Activated T-cell treated with anti-CD3 and anti-CD28 coated beads, Interleukin-2, amount 50 U/mL, for 24 hours (primary cell): Measurements from ENCODE around the gene CREBRF.

Experiments used
- DNase-seq: peaks from one replicate; pipeline ENCODE4 v3.0.0-alpha.2; 2020
- H3K27ac Mint-ChIP-seq: 2 replicates; pipeline ENCODE4 v1.8.0; 2020; ENCODE audit warnings: mild to moderate bottlenecking, mixed read lengths
- H3K27me3 Mint-ChIP-seq: 2 replicates; pipeline ENCODE4 v1.8.0; 2020; ENCODE audit warnings: mixed read lengths
- H3K36me3 Mint-ChIP-seq: 2 replicates; pipeline ENCODE4 v1.8.0; 2020; ENCODE audit warnings: low read depth, mixed read lengths
- H3K4me1 Mint-ChIP-seq: 2 replicates; pipeline ENCODE4 v1.8.0; 2020; ENCODE audit warnings: low read depth, mixed read lengths
- H3K4me3 Mint-ChIP-seq: 2 replicates; pipeline ENCODE4 v1.8.0; 2020; ENCODE audit warnings: mild to moderate bottlenecking, moderate library complexity, mixed read lengths
- H3K9me3 Mint-ChIP-seq: 2 replicates; pipeline ENCODE4 v1.8.0; 2020; ENCODE audit warnings: mixed read lengths

Gene CREBRF

GRCh38 chr5:173175523-173175922 is 119.4 kb downstream of the CREBRF start:
- DNase-seq, result no peak
- no peaks in the 10 kb centered on the region for H3K36me3 Mint-ChIP-seq
- H3K27ac Mint-ChIP-seq, result no peak overlapping the region
- no peak overlapping the region for H3K4me3 Mint-ChIP-seq
- no peaks in the 10 kb centered on the region for H3K27me3 Mint-ChIP-seq
- peaks cover 5% of the 10 kb centered on the region for H3K4me1 Mint-ChIP-seq
- no peaks in the 10 kb centered on the region for H3K9me3 Mint-ChIP-seq

- Mint-ChIP-seq H3K4me1 (peaks cover 5% of the 10 kb centered on the region), H3K36me3 (no peaks in the 10 kb centered on the region), H3K4me3 (no peak overlapping the region), H3K27ac (no peak overlapping the region), H3K9me3 (no peaks in the 10 kb centered on the region), H3K27me3 (no peaks in the 10 kb centered on the region)
- no peak for DNase-seq
Observed at GRCh38 chr5:173178369-173178910, 122.3 kb downstream of the CREBRF start.

GRCh38 chr5:173180331-173180730 is 124.2 kb downstream of the CREBRF start:
- peaks cover 5% of the 10 kb centered on the region for H3K4me1 Mint-ChIP-seq
- no peak for DNase-seq
- no peaks in the 10 kb centered on the region for H3K36me3 Mint-ChIP-seq
- H3K27ac Mint-ChIP-seq, result no peak overlapping the region
- no peaks in the 10 kb centered on the region for H3K27me3 Mint-ChIP-seq
- H3K9me3 Mint-ChIP-seq, result no peaks in the 10 kb centered on the region
- H3K4me3 Mint-ChIP-seq, result no peak overlapping the region

GRCh38 chr5:173187054-173187743 is 131.0 kb downstream of the CREBRF start:
- Mint-ChIP-seq H3K36me3 (no peaks in the 10 kb centered on the region), H3K4me3 (no peak overlapping the region), H3K27me3 (no peaks in the 10 kb centered on the region), H3K4me1 (no peaks in the 10 kb centered on the region), H3K27ac (no peak overlapping the region), H3K9me3 (no peaks in the 10 kb centered on the region)
- DNase-seq, result no peak

GRCh38 chr5:173188280-173188679 is 132.1 kb downstream of the CREBRF start:
- no peaks in the 10 kb centered on the region for H3K36me3 Mint-ChIP-seq
- no peaks in the 10 kb centered on the region for H3K27me3 Mint-ChIP-seq
- no peaks in the 10 kb centered on the region for H3K9me3 Mint-ChIP-seq
- H3K27ac Mint-ChIP-seq, result no peak overlapping the region
- no peaks in the 10 kb centered on the region for H3K4me1 Mint-ChIP-seq
- DNase-seq, result no peak
- H3K4me3 Mint-ChIP-seq, result no peak overlapping the region
